PFSK-1 (cell line): ENCODE measurements around the gene GRK3.

Source experiments
- POLR2AphosphoS5 ChIP-seq: IDR thresholded peaks from 2 replicates; pipeline ENCODE4 v1.6.1; 2012; ENCODE audit warnings: low read depth, mild to moderate bottlenecking, control low read depth, low read length, moderate library complexity
- REST ChIP-seq, 2 experiments: IDR thresholded peaks; 2 replicates each; pipeline versions ENCODE4 v1.6.1 to v1.8.0; 2011 to 2012; ENCODE audit warnings: low read depth in 2 of 2, low read length in 2 of 2, control low read depth in 1 of 2, inconsistent platforms in 1 of 2, mild to moderate bottlenecking in 1 of 2, moderate library complexity in 1 of 2; ENCODE audit not compliant: insufficient read depth in 1 of 2

GRCh38 chr22:25651332-25652085 is 87.0 kb downstream of the GRK3 start:
- TF ChIP-seq POLR2AphosphoS5 (no peak), REST (IDR thresholded peaks at IDR 0.05; ENCODE audit: insufficient read depth in 1 of 2, low read depth in 2 of 2, low read length in 2 of 2) (no peak)
